Stomach smooth muscle (tissue), 2 donors: ENCODE results near the gene DSCAML1.

ENCODE experiments used
- H3K27ac ChIP-seq: one replicate; pipeline ENCODE4 v1.7.0; 2013; ENCODE audit warnings: mild to moderate bottlenecking, low read length, inconsistent platforms
- H3K27me3 ChIP-seq, 2 donors: one replicate each; pipeline ENCODE4 v1.7.0; 2013; ENCODE audit warnings: low read length in 2 of 2; ENCODE audit not compliant: insufficient read depth in 2 of 2, control insufficient read depth in 1 of 2
- H3K36me3 ChIP-seq, 2 donors: one replicate each; pipeline ENCODE4 v1.7.0; 2013; ENCODE audit warnings: low read length in 2 of 2; ENCODE audit not compliant: control insufficient read depth in 2 of 2, insufficient read depth in 2 of 2
- H3K4me1 ChIP-seq: one replicate; pipeline ENCODE4 v1.7.0; 2013; ENCODE audit warnings: low read length; ENCODE audit not compliant: control insufficient read depth, insufficient read depth
- H3K4me3 ChIP-seq, 2 donors: one replicate each; pipeline ENCODE4 v1.7.0; 2013; ENCODE audit warnings: low read length in 2 of 2
- H3K9ac ChIP-seq, 2 donors: one replicate each; pipeline ENCODE4 v1.7.0; 2013; ENCODE audit warnings: low read length in 2 of 2, mild to moderate bottlenecking in 1 of 2
- H3K9me3 ChIP-seq, 2 donors: one replicate each; pipeline ENCODE4 v1.7.0; 2013; ENCODE audit warnings: low read length in 2 of 2; ENCODE audit not compliant: control insufficient read depth in 2 of 2
- donor health status: healthy.
- donor health status: Pancreatic carcinoma.

Gene DSCAML1

GRCh38 chr11:117750916-117751662 lies 45.9 kb downstream of the DSCAML1 start:
- H3K9me3 ChIP-seq = no peaks in the 10 kb centered on the region
- no peaks in the 10 kb centered on the region for H3K4me1 ChIP-seq
- H3K27me3 ChIP-seq = no peaks in the 10 kb centered on the region
- H3K9ac ChIP-seq = no peak overlapping the region
- no peak overlapping the region for H3K4me3 ChIP-seq
- H3K27ac ChIP-seq = no peak overlapping the region
- H3K36me3 ChIP-seq = no peaks in the 10 kb centered on the region

- Histone ChIP-seq H3K4me1 (no peaks in the 10 kb centered on the region), H3K27me3 (no peaks in the 10 kb centered on the region), H3K9me3 (no peaks in the 10 kb centered on the region), H3K27ac (no peak overlapping the region), H3K9ac (no peak overlapping the region), H3K36me3 (no peaks in the 10 kb centered on the region), H3K4me3 (no peak overlapping the region)
Measured at GRCh38 chr11:117750357-117750756, 46.7 kb downstream of the DSCAML1 start.

- Histone ChIP-seq H3K4me1 (no peaks in the 10 kb centered on the region), H3K9ac (no peak overlapping the region), H3K9me3 (no peaks in the 10 kb centered on the region), H3K4me3 (no peak overlapping the region), H3K27ac (no peak overlapping the region), H3K36me3 (no peaks in the 10 kb centered on the region), H3K27me3 (no peaks in the 10 kb centered on the region)
Measured at GRCh38 chr11:117749541-117749910, 47.5 kb downstream of the DSCAML1 start.

GRCh38 chr11:117748771-117749540 lies 48.1 kb downstream of the DSCAML1 start:
- Histone ChIP-seq H3K27ac (no peak overlapping the region), H3K4me1 (no peaks in the 10 kb centered on the region), H3K9ac (no peak overlapping the region), H3K9me3 (no peaks in the 10 kb centered on the region), H3K4me3 (no peak overlapping the region), H3K27me3 (no peaks in the 10 kb centered on the region), H3K36me3 (no peaks in the 10 kb centered on the region)

- Histone ChIP-seq H3K4me3 (no peak overlapping the region), H3K36me3 (no peaks in the 10 kb centered on the region), H3K9ac (no peak overlapping the region), H3K27me3 (no peaks in the 10 kb centered on the region), H3K4me1 (no peaks in the 10 kb centered on the region), H3K9me3 (no peaks in the 10 kb centered on the region), H3K27ac (no peak overlapping the region)
Measured at GRCh38 chr11:117747892-117748291, 49.1 kb downstream of the DSCAML1 start.

GRCh38 chr11:117745346-117745745 lies 51.7 kb downstream of the DSCAML1 start:
- Histone ChIP-seq H3K27me3 (no peaks in the 10 kb centered on the region), H3K4me3 (no peak overlapping the region), H3K4me1 (no peaks in the 10 kb centered on the region), H3K9ac (no peak overlapping the region), H3K27ac (no peak overlapping the region), H3K9me3 (peaks cover 0 to 9% of the 10 kb centered on the region in 2 donors), H3K36me3 (peaks cover 0 to 2% of the 10 kb centered on the region in 2 donors)

- no peaks in the 10 kb centered on the region for H3K27me3 ChIP-seq
- H3K4me1 ChIP-seq = no peaks in the 10 kb centered on the region
- peaks cover 0 to 2% of the 10 kb centered on the region in 2 donors for H3K36me3 ChIP-seq
- H3K9ac ChIP-seq = no peak overlapping the region
- H3K4me3 ChIP-seq = no peak overlapping the region
- H3K9me3 ChIP-seq = peaks cover 0 to 9% of the 10 kb centered on the region in 2 donors
- no peak overlapping the region for H3K27ac ChIP-seq
Measured at GRCh38 chr11:117744471-117745150, 52.4 kb downstream of the DSCAML1 start.

- peaks cover 0 to 2% of the 10 kb centered on the region in 2 donors for H3K36me3 ChIP-seq
- no peak overlapping the region for H3K9ac ChIP-seq
- no peaks in the 10 kb centered on the region for H3K4me1 ChIP-seq
- H3K27me3 ChIP-seq = no peaks in the 10 kb centered on the region
- peaks cover 0 to 9% of the 10 kb centered on the region in 2 donors for H3K9me3 ChIP-seq
- H3K4me3 ChIP-seq = no peak overlapping the region
- H3K27ac ChIP-seq = no peak overlapping the region
Measured at GRCh38 chr11:117743121-117743815, 53.7 kb downstream of the DSCAML1 start.

- Histone ChIP-seq H3K9me3 (peaks cover 0 to 9% of the 10 kb centered on the region in 2 donors), H3K4me1 (no peaks in the 10 kb centered on the region), H3K27me3 (no peaks in the 10 kb centered on the region), H3K27ac (no peak overlapping the region), H3K9ac (no peak overlapping the region), H3K36me3 (peaks cover 0 to 2% of the 10 kb centered on the region in 2 donors), H3K4me3 (no peak overlapping the region)
Measured at GRCh38 chr11:117738246-117738957, 58.6 kb downstream of the DSCAML1 start.
